Measurements from ENCODE around the gene FAM72D. TPM values are rescaled to one million over a fixed set of nuclear protein-coding genes. Genes with fewer than 3 reads are reported as not detected.
"Not testable (repeated sequence)": the region's sequence is repeated elsewhere in the genome, so short reads cannot be mapped to it uniquely, and the experiment has no call there.

Gene FAM72D
- total RNA-seq, 1 donor from 2014 or later: 0.34 TPM

DNA sequence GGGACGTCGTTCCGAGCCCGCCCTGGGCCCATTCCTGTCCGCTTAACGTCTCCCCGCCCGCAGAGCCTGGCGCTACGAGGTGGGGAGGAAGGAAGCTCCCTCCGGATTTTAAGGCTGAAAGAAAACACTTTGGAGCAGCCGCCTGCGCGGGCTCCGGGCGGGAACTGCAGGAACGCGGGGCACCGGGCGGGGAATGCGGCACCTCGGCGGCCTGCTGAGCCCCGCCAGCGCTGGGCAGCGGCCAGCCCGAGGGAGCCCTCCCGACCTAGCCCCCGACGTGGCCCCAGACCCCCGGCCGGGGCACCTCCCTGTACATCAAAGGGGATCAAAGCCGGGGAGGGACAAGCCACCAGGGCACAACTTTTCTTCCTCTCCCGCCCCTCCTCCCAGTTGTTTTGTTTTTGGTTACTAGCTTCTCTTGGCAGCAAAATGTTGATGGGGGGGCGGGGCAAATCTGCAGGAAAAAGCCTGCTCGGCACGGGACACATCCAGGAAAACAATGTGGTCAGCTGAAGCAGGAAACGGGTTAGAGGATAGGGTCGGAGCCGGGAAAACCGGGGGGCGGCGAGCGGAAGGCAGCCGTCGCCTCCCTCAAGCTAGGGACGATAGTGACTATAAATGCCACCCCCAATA lies 2.1 kb upstream of the FAM72D start:
- not testable (repeated sequence) for DNase-seq

DNA sequence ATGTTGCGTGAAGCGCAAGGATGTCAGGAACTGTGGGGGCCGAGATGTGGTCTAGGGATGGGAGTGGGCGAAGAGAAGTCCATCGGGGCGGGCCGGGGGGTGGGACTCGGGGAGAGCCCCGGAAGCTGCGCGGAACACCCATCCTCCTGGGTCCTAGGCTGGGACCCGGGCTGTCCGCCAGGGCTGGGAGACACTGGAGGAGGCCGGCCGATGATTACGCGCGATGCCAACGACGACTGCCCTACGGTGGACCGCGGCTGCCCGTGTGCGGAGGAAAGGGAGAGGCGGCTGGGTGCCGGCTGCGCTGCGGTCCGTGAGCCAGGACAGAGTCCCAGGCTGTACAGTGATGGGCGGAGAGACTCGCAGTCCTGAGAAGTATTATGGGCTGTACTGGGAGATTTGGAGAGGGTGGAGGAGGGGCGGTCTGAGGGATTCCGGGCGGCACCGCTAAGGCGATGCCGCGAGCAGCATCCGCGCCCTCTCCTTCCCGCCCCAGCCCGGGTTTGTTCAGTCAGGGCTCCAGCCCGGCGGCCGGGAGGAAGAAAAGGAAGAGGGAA lies 1.0 kb upstream of the FAM72D start:
- DNase-seq: not testable (repeated sequence)

- not testable (repeated sequence) for DNase-seq
These were observed 6.0 kb downstream of the FAM72D start for GRCh38 chr1:145101725-145102124.

DNA sequence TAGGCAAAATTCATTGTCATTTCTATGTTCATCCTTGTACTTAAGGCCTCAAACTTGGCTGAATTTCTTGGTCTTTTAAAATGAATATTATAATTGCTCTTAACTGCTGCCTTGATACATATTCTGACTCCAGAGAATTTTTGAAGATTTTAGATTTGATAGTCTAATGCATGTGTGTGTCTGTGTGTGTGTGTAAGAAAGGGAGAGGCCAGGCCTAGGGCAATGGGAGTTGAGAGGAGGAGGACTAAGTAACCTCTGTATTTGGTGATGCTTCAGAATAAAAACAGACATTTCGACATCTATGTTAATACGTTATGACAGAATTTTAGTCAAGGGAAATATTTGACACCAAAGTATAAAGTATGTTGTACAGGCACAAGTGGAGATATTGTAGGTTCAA lies 7.5 kb downstream of the FAM72D start:
- not testable (repeated sequence) for DNase-seq

DNA sequence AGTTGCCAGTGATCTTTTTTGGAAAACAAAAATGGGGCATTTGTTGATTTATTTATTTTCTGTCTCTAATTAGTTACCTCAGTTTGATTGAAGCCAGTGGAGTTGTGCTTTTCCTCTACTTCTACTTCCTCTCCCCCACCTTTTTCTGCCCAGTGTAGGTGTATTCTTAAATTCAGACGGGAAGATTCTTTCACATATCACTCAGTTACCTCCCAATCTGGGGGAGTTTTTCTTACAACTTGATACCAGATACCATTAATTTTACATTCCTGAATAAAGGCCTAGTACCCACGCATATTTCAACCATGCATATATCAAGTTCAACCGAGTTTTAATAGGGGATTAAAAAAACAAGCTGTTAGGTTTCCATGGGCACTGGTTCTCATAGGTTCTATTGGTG lies 15.9 kb downstream of the FAM72D start:
- DNase-seq: not testable (repeated sequence)

GRCh38 chr1:145112703-145113102 lies 16.9 kb downstream of the FAM72D start:
- not testable (repeated sequence) for DNase-seq

GRCh38 chr1:145114560-145115057 lies 18.8 kb downstream of the FAM72D start:
- DNase-seq: not testable (repeated sequence)

DNA sequence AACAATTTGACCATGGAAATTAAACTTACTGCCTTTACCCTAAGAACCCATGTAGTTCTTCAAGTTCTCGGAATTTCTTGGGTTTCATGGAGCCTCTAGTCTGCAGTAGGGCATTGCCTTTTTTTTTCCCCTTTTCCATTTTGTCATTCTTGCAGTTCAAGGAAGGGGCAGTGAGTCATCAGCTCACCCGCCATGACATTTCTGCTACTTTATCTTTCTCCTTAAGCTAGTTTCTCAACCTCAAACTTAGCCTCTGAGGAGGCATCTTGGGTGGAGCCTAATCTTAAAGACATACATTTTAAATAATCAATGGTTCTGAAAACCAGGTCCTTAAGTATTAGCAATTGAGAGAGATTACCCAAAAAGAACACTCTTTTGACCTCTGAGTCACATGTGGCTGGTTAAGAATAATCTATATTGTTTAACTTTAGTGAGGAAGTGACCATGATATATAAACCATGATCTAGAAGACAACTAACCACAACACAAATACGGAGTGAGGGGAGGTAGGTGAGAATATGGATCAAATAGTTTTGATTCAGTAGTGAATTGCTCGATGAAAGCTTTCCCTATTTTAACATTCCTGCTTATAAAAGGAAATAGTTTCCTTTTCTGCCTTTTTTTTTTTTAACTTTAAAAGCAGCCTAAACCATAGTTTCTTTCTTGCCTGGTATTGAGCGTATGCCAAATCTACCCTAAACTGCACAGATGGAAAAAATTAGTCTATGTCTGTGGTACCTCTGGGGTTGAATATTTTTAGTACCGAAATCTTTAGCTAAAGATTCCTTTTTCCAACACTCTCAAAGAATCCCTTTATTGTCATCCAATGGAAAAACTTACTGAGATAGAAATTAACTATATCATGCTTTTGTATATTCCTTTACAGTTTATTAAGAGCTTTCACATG lies 20.1 kb downstream of the FAM72D start:
- DNase-seq: not testable (repeated sequence)

DNA sequence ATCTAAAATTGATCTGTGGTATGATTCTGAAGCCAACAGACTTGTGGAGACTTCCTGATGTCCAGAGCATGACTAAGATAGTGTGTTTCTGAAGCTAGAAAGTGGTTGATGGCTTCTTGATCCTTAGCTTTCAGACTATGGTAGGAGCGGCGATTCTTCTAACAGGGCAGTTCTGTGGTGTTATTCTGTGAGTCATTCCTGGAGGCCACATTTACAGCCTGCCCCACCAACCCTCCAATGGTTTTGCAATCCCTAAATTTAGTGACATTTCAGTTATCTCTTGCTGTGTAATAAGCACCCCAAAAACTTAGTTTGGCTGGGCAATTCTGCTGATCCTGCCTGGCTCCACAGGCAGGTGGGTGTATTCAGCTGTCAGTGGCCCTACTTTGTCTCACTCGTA lies 24.1 kb downstream of the FAM72D start:
- not testable (repeated sequence) for DNase-seq

DNA sequence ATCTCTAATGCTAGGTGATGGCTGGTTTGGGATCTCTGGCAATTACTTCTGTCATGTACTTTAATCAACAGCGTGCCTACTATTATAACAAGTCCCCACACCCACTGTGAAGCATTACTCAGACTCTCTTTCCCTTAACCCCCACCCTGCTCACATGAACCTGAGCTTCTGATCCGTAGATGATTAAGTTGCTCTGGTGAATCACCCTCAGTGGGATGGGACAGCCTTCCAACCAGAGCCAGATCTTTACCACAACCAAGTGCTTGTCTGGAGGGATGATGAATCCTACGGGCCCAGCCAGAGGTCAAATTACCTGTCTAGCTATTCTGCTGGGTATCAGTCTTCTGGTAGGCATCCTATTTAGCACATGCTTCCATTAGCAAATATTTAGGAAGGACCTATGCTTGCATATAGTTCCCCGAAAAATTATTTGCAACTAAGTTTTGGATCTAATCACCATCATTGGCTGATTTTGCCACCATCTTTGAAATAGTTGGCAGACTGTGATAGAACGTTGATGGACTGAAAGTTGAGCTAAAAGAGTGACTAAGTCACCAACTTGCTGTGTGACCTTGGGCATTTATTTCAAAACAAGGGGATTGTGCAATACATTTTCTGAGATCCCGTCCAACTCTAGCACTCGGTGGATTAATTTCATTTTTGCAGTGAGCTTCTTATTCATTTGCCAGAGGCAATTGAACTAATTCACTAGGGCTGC lies 26.7 kb downstream of the FAM72D start:
- DNase-seq: not testable (repeated sequence)

DNA sequence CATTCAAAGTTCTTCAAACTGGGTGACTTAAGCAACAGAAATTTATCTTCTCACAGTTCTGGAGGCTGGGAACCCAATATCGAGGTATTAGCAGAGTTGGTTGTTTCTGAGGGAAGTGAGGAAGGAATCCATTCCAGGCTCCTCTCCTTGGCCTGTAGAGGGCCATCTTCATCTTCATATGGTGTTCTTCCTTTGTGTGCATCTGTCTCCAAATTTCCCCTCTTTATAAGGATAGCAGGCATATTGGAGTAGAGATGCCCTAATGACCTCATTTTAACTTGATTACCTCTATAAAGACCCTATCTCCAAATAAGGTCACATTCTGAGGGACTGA lies 27.3 kb downstream of the FAM72D start:
- DNase-seq: not testable (repeated sequence)

- not testable (repeated sequence) for DNase-seq
These were observed 28.3 kb downstream of the FAM72D start for GRCh38 chr1:145123992-145124641.

- DNase-seq: not testable (repeated sequence)
These were observed 29.3 kb downstream of the FAM72D start for GRCh38 chr1:145125112-145125511.

- DNase-seq: not testable (repeated sequence)
These were observed 31.4 kb downstream of the FAM72D start for GRCh38 chr1:145127144-145127543.

- not testable (repeated sequence) for DNase-seq
These were observed 33.1 kb downstream of the FAM72D start for GRCh38 chr1:145128697-145129469.

DNA sequence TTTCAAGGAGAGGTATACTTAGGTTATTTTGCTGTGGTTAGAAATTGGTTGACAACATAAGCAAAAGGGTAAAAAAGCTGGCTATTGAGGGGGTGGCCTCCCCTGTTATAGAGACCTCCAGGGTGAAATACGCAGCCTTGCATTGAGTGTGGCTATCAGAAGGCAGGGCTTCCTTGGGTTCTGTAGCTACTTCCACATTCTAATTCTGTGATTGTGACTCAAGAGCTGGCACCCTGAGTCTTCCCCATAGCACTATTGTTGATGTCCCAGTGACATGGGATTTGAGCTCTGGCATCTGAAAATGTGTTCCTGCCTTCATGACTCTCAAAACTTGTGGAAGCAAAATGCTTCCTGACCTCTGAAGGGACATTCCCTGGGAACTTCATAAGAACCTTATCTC lies 38.7 kb downstream of the FAM72D start:
- DNase-seq: not testable (repeated sequence)

GRCh38 chr1:145140549-145140948 lies 44.8 kb downstream of the FAM72D start:
- DNase-seq: not testable (repeated sequence)

GRCh38 chr1:145144264-145144913 lies 48.6 kb downstream of the FAM72D start:
- DNase-seq: not testable (repeated sequence)

GRCh38 chr1:145146308-145146707 lies 50.5 kb downstream of the FAM72D start:
- DNase-seq: not testable (repeated sequence)

GRCh38 chr1:145147172-145147571 lies 51.4 kb downstream of the FAM72D start:
- not testable (repeated sequence) for DNase-seq

DNA sequence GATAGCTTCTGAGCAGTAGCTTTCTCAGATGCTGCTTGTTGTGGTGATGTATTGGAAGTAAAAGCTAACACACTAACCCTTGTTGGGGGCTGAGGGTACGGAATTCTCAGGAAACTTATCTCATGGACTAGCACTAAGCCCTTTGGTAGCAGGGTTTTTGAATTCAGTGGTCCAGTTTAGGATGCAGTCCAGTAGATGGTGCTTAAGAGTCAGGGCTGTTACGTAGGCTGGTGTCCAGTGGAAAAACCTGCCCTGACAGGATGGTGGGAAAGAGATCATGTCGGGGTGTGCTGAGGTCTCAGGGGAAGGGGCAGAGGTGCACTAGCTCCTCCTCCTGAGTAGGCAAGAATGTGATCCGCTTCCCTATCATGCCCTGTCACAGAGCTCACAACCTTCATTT lies 59.6 kb downstream of the FAM72D start:
- DNase-seq: not testable (repeated sequence)

All from dermis blood vessel endothelial cell (primary cell).